CD4-positive, alpha-beta T cell treated with Interleukin-10 for 1 hour (primary cell): ENCODE data around the gene KCNK17.

Source experiments
- DNase-seq: peaks from one replicate; pipeline ENCODE4 v3.0.0-alpha.2; 2020

Gene KCNK17

GRCh38 chr6:39314273-39314795, at the start of gene KCNK17:
Gene KCNK17, minus strand, starts transcription at chr6:39314419. Its CDS starts 99 bp downstream, at chr6:39314320.
- no peak for DNase-seq

- DNase-seq: no peak
Observed at GRCh38 chr6:39363280-39363679, 49.1 kb upstream of the KCNK17 start.

GRCh38 chr6:39362487-39362865, 48.3 kb upstream of the KCNK17 start:
- DNase-seq: no peak

GRCh38 chr6:39361657-39362486, 47.7 kb upstream of the KCNK17 start:
- DNase-seq: peak; percentile 27

- DNase-seq: no peak
Observed at GRCh38 chr6:39360378-39360777, 46.2 kb upstream of the KCNK17 start.

- DNase-seq: no peak
Observed at GRCh38 chr6:39357998-39358686, 43.9 kb upstream of the KCNK17 start.

GRCh38 chr6:39353698-39354315, 39.6 kb upstream of the KCNK17 start:
- no peak for DNase-seq

- DNase-seq: no peak
Observed at GRCh38 chr6:39350723-39351505, 36.7 kb upstream of the KCNK17 start.

- DNase-seq: no peak
Observed at GRCh38 chr6:39348740-39349139, 34.5 kb upstream of the KCNK17 start.

- DNase-seq: peak; percentile 46
Observed at GRCh38 chr6:39347906-39348585, 33.8 kb upstream of the KCNK17 start.

GRCh38 chr6:39347206-39347605, 33.0 kb upstream of the KCNK17 start:
- DNase-seq: no peak

GRCh38 chr6:39344821-39345280, 30.6 kb upstream of the KCNK17 start:
- no peak for DNase-seq

GRCh38 chr6:39343396-39343870, 29.2 kb upstream of the KCNK17 start:
- no peak for DNase-seq

- no peak for DNase-seq
Observed at GRCh38 chr6:39342692-39343395, 28.6 kb upstream of the KCNK17 start.

- no peak for DNase-seq
Observed at GRCh38 chr6:39341937-39342336, 27.7 kb upstream of the KCNK17 start.

GRCh38 chr6:39341352-39341751, 27.1 kb upstream of the KCNK17 start:
- DNase-seq: no peak

GRCh38 chr6:39339868-39340550, 25.8 kb upstream of the KCNK17 start:
- DNase-seq: no peak

GRCh38 chr6:39339096-39339867, 25.1 kb upstream of the KCNK17 start:
- DNase-seq: no peak

- DNase-seq: no peak
Observed at GRCh38 chr6:39338397-39338796, 24.2 kb upstream of the KCNK17 start.
